Measurements from ENCODE around the gene FGD3.

The FGD3 gene

GRCh38 chr9:93066978-93067603 is 119.8 kb downstream of the FGD3 start:
- no peak overlapping the region for H3K4me3 ChIP-seq
- no peak for DNase-seq (ENCODE audit: low spot score)
- no peak overlapping the region for H3K27ac ChIP-seq
- TF ChIP-seq CTCF (IDR thresholded peaks at IDR 0.05): no peak

- TF ChIP-seq CTCF (IDR thresholded peaks at IDR 0.05): no peak
- Histone ChIP-seq H3K27ac (no peak overlapping the region), H3K4me3 (no peak overlapping the region)
- DNase-seq (ENCODE audit: low spot score): no peak
Observed at GRCh38 chr9:93068956-93069355, 121.6 kb downstream of the FGD3 start.

- H3K4me3 ChIP-seq: no peak overlapping the region
- peak overlapping the region in 1 of 2 donors; percentile 36 for H3K27ac ChIP-seq
- TF ChIP-seq CTCF (IDR thresholded peaks at IDR 0.05): no peak
- no peak for DNase-seq (ENCODE audit: low spot score)
Observed at GRCh38 chr9:93071464-93071863, 124.1 kb downstream of the FGD3 start.

GRCh38 chr9:93072383-93072795 is 125.1 kb downstream of the FGD3 start:
- no peak for TF ChIP-seq CTCF (IDR thresholded peaks at IDR 0.05)
- DNase-seq (ENCODE audit: low spot score): no peak
- Histone ChIP-seq H3K4me3 (no peak overlapping the region), H3K27ac (peak overlapping the region; percentile 36 to 61)

- TF ChIP-seq CTCF (IDR thresholded peaks at IDR 0.05): no peak
- no peak for DNase-seq (ENCODE audit: low spot score)
- H3K27ac ChIP-seq: no peak overlapping the region
- no peak overlapping the region for H3K4me3 ChIP-seq
Observed at GRCh38 chr9:93076101-93076791, 128.9 kb downstream of the FGD3 start.

- Histone ChIP-seq H3K4me3 (no peak overlapping the region), H3K27ac (no peak overlapping the region)
- DNase-seq (ENCODE audit: low spot score): no peak
- TF ChIP-seq CTCF (IDR thresholded peaks at IDR 0.05): no peak
Observed at GRCh38 chr9:93076792-93077128, 129.4 kb downstream of the FGD3 start.

- Histone ChIP-seq H3K27ac (no peak overlapping the region), H3K4me3 (no peak overlapping the region)
- DNase-seq (ENCODE audit: low spot score): no peak
- TF ChIP-seq CTCF (IDR thresholded peaks at IDR 0.05): no peak
Observed at GRCh38 chr9:93077367-93077766, 130.0 kb downstream of the FGD3 start.

Measured in coronary artery (tissue), 2 donors.